Stimulated activated CD8-positive, alpha-beta memory T cell treated with anti-CD3 and anti-CD28 coated beads, Interleukin-7, amount 100 ng/mL, for 1 hour (primary cell): ENCODE data around the gene TRIM5.

Experiments used
- DNase-seq, 2 donors: peaks; one replicate each; pipeline ENCODE4 v3.0.0-alpha.2; 2020; ENCODE audit warnings: low read depth in 2 of 2

The TRIM5 gene

DNA sequence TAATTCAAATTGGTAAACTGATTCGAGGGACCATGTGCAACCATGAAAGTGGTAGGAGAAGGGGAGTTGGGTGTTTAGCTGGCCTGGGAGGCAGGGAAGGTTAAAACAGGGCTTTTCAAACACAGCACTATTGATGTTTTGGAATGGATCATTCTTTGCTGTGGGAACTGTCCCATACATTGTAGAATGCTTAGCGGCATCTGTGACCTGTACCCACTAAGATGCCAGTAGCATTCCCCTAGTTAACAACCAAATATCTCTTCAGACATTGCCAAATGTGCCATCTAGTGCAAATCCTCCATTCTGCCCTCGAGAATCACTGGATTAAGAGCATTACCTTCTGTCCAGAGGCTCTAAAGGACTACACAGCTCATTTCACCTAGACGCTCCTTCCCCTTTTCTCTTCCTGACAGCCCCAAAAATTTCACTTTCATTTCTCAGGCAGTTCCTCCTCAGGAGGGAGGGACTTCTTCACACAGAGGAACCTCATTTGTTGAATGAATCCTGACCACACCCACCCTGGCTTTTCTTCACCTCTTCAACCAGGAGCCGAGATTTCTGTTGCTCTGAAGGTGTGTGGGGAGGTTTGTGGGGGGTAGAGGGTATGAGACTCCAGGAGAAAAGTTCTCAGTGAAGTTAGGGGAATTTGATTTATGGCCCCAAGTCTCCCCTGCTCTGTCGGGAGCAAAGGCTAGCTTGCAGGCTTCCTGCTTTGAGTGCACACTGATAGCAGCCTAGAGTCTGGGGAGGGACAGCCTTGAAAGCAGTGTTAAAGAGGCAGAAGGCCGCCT, 60.2 kb downstream of the TRIM5 start, which contains the start of gene TRIM34:
Gene TRIM34, plus strand, starts transcription at position 513 of the 791 bp plus-strand sequence. CDS start 7,331 bp downstream, outside the sequence.
- DNase-seq, result peak; percentile 21 to 28

DNA sequence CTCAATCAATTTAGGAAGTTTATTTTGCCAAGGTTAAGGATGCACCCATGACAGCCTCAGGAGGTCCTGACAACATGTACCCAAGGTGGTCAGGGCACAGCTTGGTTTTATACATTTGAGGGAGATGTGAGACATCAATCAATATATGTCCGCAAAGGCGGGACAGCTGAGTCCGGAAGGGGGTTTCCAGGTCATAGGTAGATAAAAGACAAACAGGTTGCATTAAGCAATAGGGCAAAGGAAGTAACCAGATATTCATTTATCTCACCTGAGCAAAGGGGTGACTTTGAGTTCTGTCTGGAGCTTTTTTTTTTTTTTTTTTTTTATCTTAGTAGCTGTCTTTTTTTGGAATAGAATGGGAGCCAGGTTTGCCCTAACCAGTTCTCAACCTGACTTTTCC, 62.1 kb downstream of the TRIM5 start:
- DNase-seq, result no peak

DNA sequence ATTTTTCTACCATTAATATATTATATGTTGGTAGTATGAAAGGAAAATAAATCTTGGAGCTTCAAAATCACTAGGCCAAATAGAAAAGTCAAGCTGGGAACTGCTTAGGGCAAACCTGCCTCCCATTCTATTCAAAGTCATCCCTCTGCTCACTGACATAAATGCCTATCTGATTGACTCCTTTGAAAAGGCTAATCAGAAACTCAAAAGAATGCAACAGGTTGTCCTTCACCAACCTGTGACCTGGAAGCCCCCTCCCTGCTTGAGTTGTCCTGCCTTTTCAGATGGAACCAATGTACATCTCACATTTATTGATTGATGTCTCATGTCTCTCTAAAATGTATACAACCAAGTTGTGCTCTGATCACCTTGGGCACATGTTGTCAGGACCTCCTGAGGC, 63.3 kb downstream of the TRIM5 start:
- no peak for DNase-seq

DNA sequence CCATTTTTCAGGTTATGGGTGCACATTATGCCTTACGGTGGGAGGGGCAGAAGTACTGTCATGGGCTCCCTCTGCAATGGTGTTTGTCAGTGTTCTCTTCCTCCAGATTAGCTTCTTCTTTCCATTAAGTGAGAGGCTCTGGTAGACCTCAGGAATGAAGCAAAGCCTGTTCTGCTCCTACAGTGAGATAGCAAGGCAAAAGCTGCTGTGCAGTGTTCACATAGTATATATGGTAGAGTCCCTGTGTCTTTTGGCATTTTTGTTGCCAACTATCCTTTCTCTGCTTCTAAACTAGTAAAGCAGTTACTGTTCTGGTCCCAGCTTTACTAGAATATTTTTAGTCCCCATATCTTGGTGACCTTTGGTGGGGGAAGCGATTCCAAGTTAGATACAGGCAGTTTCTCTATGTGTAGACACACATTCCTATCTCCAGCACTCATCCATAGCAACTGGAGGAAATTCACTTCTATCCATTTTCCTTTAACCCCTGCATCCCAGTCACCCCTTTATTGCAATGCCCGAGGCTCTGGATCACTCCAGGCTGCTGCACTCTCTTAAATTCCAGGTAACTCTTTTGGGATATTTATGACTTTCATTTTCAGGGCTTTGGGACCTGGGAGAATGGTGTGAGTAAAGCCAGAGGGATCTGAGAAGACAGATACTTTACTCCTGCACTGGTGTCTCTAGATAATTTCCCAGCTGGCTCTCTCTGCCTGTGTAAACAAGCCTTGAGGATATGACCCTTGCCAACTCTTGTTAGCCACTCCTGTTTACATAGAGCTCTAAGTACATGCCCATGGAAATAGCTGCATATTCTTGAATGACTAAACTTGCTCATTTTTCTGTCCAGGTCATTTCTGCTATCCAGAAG, 64.0 kb downstream of the TRIM5 start:
- DNase-seq, result no peak

DNA sequence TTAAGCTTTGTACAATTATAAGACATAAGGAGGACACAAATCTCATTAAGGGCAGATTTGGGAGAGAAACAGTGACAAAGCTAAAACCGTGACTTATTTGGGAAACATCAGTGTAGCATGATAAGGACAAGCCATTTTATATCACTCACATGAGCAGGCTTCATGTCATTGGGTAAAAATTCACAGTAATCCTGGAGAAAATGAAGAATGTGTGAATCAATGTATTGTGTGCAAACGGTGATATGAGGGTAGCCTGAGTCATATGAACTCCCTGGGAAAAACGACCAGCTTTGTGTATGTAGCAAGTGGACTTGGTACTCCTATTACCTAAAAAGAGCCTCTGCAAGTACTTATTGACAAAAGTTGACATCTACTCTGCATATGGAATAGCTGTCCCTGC, 66.1 kb downstream of the TRIM5 start:
- DNase-seq, result no peak
